Measurements from ENCODE around the gene EDIL3.
"Not testable (repeated sequence)": the region's sequence is repeated elsewhere in the genome, so short reads cannot be mapped to it uniquely, and the experiment has no call there.

The EDIL3 gene

DNA sequence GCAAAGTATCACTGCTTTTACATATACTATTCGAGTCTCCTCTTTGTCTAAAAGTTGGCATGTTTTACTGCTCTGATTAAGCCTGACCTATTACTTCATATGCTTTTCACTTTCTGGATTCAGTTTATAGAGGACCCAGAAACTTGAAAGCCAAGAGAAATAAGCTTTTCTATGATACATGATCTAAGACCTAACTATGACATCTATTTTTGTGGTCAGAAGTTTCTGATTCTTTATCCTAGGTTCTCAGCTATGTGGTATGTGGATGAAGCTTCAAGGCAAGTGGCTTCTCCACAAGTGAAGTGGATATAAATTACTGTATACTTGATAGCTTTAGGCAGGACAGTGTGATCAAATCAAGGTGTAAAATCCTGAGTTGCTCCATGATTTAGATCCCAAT is 6.3 kb downstream of the EDIL3 start:
- DNase-seq: no peak

DNA sequence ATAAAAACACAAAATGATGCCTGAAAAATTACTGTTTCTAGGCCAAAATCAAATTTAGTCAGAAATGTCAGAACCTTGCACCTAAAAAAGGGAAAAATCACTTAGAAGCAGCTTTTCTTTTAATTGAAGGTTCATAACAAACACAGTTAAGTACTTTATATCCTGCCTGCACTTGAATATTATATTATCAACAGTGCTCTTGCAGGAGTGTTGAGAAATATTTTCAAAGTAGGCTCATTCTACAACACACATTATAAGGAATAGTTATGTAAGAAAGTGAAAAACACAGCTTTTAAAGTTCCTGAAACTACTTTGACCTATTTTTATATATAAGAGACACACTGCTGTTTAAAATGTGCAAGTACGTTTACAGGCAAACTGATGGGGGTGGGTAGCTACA is 8.3 kb downstream of the EDIL3 start:
- DNase-seq: no peak

DNA sequence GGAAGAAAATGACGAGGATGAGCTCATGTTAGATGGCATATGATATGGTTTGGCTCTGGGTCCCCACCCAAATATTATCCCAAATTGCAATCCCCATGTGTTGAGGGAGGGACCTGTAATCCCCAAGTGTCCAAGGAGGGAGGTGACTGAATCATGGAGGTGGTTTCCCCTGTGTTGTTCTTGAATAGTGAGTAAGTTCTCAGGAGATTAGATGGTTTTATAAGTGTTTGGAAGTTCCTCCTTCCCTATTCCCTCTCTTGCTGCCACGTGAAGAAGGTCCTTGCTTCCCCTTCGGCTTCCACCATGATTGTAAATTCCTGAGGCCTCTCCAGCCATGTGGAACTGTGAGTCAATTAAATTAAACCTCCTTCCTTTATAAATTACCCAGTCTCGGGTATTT is 10.1 kb downstream of the EDIL3 start:
- no peak for DNase-seq

DNA sequence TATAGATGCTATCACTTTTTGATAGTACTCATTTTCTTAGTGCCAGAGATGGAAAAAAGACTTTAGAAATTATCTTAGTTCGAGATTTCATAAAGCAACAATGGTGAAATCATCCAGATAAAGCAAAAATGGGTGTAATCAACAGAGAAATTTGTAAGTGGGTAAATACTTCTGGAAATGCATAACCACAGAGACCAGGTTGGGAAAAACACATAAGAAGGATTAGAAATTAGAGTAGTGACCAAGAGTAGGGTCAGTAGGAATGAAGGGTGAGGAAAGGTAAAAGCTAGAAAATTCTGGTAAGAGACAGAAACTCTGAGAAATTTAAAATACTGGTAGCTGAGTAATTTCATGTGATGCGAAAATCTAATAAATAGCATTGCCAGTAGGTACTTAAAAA is 11.2 kb downstream of the EDIL3 start:
- no peak for DNase-seq

DNA sequence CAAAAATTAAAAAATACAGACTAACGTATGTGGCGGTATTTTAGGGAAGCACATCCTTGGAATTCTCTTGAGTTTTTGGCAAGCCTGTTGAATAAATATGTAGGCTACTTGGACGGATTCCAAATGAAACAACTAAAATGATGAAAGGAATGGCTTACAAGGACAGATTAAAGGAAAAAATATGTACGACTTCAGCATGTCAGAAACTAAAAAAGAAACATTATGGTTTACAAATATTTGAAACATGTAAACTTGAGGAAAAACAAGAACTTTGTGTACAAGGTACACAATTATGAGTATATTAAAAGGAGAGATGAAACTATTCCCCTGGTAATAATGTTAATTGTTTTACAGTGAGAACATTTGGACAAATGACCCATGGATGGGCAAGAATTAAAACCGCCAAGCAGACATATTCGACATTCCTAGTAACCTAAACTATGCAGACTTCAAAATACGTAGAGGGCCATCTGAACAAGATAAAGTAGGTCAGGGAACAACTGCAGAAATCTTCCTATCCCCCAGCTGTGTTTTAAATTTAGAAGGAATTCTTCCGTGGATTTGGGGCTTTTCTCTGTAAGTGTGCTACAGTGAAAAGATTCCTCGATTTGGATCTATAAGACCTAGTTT is 12.5 kb downstream of the EDIL3 start:
- no peak for DNase-seq

DNA sequence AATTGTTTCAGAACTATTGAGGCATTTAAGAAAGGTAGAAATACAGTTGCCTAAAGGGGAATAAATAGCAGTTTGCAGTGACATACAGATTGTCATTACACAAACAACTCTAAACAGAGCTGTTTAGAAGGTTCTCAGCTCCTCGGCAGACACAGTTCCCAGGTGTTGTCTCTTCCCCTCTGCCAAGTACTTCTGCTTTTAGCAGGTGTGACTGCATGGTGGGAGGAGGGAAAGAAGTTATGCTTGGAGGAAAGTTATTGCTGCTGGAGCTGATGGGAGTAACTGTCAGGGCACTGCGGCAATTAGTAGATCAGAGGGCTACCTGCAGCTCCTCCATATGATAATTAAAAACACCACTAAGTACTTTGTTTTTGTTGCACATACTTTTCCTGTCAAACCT is 14.5 kb downstream of the EDIL3 start:
- DNase-seq: no peak

DNA sequence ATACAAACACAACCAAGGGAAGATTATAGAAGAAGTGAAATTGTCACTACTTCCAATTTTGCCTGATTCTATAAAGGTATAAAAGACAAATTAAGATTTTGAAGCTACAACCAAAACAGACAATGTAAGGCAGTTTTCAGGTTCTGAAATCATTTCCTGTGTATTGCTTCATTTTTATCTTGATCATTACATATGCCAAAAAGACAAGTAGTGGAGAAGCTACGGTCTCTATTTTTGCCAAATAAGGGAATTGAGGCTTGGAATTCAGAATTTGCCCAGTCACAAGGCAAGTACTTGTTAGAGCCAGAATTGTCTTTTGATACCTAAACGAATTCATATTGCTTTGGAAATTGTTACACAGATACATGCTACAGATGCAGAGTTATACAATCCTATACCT is 20.6 kb downstream of the EDIL3 start:
- no peak for DNase-seq

DNA sequence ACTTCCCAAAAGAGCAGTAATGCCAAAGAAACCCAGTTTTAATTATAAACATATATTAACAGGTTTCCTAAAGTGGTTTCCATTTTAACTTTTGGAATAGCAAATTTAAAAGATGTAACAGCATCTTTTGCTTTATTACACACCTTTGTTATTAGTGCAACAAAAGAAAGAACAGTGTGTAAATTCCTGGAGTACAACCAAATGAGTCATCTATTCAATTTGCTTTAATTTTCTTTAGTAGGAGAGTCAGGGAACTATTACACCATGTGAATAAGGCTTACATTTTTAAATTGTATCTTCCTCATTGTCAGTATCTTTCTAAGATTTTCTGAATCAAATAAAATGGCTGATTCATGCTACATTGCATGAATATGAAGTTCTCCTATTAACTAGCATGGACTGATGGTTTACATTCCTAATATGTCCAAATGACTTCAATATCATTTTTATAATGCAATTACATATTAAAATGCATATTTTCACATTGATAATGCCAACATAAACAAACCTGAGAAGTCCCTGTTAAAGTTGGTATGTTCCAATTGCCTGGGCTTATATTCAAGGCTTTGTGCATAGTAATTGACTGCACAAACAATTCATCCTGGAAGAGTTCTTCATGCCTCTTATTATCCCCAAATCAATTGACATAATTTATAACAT is 22.5 kb downstream of the EDIL3 start:
- no peak for DNase-seq

DNA sequence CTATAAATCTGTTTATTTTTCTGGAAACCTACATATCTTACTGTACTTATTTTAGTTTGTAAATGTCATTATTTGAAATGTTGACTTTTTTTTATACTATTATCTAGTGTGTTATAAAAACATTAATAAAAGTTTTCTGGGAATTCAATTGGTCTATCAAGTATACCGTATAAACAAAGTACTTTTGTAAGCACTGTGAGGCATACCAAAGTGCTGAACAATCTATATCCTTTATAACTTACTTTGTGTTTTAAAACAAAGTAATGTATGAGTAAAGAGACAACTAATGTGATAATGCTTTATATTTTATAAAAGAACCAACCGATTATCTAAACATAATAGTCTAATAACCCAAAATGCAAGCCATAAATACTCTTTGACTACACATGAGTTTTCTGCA is 23.1 kb downstream of the EDIL3 start:
- DNase-seq: no peak

DNA sequence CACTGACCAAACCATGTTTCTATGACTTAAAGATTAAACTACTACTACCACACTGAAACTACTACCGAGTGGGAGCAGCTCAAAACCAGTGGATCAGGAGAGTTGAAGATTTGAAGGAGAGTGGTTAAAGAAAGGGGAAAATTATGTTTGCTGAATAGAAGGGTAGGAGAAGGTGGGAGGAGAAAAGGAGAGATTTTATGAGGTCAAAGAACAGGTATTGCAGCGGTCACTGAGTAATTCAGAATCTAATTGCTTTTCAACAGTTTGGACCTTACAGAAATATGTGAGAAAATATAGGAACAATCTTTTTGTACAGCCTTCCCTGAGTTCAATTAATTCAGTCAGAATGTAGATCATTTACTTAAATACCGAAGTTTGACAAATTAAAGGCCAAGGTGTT is 24.6 kb downstream of the EDIL3 start:
- no peak for DNase-seq

DNA sequence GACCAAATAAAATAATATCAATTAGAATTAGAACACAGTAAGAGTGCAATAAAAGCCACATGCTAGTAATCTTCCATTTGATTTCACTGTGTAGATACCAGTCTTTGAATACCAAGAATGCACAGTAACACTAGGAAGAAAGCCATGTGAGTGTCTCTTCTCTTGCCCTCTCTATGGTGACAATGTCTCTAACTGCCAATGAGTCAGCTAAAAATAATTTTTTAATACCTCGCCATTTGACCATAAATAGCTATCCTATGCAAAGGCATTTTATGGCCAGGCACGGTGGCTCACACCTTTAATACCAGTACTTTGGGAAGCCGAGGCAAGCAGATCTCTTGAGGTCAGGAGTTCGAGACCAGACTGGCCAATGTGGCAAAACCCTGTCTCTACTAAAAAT is 30.6 kb downstream of the EDIL3 start:
- DNase-seq: no peak

DNA sequence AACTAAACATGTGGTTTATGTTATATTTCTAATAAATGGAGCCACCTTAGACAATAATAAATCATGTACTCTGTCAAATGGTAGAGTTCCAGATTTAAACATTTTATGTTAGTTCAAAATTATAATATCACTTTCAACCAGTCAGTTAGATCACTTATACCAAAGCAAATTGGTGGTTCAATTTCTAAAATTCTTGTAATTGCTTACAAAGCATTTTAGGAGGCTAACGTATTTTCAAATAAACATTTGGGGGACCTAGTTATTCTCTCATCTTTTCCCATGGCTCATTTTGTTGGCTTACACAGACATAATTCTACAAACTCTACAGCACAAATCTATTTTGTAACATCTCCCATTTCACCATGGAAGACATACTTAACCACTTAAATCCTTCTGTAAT is 39.9 kb downstream of the EDIL3 start:
- no peak for DNase-seq

DNA sequence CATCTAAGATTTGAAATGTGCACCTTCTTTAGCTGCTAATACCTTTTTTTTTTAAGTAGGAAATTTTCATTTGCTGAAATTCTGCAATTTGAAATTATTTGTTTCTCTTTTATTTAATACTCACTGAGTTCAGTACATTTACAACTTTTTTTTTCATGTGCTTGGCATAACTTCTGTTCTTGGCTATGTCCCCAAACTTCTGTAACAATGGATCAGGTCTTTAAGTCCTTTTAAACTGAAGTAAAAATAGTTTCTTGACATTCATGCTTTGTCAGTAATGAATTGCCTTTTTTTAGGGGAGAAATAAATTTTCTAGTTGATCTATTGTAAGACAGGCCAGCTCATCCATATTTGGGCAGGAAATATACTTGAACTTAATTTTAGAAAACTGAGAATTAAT is 41.5 kb downstream of the EDIL3 start:
- no peak for DNase-seq

DNA sequence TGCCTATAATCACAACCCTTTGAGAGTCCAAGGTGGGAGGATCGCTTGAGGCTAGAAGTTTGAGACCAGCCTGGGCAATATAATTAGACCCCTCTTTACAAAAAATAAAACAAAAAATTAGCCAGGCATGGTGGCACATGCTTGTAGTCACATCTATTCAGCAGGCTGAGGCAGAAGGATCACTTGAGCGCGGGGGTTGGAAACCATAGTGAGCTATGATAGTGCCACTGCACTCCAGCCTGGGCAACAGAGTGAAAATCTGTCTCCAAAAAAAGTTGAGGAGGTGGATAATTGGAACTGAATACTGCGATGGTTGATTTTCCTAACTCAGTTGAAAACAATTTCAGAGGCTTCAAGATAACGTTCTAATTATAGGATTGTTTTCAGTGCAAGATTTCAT is 52.6 kb downstream of the EDIL3 start:
- DNase-seq: no peak

DNA sequence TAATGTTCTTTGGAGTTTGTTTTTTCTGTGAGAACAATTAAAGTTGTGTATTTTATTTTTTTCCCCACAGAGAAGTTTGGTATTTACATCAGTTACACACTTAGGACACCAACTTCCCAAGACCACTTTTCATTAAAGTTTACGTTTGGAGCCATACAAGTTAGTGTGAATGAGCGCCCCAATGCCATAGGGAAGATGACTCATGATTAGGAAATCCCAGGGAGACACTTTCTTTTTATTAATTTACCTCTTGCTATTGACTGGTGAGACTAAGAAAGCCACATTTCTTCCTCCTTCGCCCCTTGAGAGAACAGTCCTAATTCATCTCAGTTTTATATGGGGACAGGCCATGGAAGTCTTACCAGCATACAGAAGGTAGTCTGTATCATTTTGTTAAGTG is 57.1 kb downstream of the EDIL3 start:
- DNase-seq: no peak

DNA sequence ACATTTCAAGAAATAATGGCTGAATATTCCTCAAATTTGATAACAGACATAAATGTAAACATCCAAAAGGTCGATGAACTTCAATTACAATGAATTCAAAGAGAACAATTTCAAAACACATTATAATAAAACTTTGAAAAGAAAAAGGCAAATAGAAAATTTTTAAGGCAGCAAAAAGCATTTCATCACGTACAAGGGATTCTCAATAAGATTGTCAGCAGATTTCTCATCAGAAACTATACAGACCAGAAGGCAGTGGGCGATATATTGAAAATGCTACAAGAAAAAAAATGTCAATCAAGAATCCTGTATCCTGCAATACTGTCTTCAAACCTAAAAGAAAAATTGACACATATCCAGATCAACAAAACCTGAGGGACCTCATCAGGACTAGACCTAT is 62.0 kb downstream of the EDIL3 start:
- DNase-seq: no peak

DNA sequence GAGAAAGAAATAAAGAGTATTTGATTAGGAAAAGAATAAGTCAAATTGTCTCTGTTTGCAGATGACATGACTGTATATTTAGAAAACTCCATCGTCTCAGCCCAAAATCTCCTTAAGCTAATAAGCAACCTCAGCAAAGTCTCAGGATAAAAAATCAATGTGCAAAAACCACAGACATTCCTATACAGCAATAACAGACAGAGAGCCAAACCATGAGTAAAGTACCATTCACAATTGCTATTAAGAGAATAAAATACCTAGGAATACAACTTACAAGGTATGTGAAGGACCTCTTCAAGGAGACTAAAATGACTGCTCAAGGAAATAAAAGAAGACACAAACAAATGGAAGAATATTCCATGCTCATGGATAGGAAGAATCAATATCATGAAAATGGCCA is 66.9 kb downstream of the EDIL3 start:
- not testable (repeated sequence) for DNase-seq

DNA sequence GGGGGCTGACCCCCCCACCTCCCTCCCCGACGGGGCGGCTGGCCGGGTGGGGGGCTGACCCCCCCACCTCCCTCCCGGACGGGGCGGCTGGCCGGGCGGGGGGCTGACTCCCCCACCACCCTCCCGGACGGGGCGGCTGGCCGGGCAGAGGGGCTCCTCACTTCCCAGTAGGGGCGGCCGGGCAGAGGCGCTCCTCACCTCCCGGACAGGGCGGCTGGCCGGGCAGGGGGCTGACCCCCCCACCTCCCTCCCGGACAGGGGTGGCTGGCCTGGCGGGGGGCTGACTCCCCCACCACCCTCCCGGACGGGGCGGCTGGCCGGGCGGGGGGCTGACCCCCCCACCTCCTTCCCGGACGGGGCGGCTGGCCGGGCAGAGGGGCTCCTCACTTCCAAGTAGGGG is 72.4 kb downstream of the EDIL3 start:
- not testable (repeated sequence) for DNase-seq

DNA sequence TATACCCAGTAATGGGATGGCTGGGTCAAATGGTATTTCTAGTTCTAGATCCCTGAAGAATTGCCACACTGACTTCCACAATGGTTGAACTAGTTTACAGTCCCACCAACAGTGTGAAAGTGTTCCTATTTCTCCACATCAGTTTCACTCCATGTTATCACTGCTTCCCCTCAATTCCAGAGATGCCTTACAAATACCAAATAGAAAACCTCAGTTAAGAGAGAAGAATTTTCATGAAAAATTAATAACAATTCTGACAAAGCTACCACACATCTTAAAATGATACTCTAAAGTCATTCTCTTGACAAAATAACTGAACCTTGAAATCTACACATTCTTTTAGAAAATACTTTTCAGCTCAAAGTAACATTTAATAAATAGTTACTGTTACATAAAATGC is 74.8 kb downstream of the EDIL3 start:
- not testable (repeated sequence) for DNase-seq

DNA sequence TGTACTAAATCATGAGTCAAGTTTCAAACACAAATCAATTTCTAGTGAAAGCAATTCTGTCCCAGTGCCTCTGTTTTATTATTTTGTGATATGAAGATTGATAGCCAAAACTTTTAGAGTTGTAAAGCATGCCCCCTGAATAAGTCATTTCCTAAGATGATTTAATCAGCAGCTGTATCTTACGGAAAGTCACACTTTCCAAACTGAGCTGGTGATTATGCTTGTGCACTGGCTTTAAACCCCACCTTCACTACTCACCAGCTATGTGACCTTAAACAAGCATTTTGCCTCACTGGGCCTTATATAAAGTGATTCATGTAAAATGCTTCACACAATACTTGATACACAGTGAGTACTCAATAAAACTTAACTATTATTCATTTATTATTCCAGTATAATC is 78.1 kb downstream of the EDIL3 start:
- DNase-seq: no peak

DNA sequence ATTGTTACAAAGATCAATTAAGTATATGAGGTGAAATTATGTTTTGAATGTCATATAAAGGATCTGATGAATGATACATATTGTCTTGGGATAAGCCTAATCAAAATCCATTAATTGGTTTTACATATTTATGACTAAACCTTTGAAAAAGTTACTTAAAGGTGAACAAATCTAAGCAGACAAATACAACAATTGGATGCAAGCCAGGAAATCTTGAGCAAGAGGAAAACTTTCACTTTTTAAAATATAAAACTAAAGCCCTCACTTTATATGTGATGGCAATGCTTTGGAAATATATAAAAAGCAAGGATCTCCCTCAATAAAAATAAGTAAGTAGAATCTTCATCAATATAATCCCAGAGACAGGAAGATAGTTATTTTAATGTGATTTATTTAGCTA is 80.1 kb downstream of the EDIL3 start:
- DNase-seq: no peak

DNA sequence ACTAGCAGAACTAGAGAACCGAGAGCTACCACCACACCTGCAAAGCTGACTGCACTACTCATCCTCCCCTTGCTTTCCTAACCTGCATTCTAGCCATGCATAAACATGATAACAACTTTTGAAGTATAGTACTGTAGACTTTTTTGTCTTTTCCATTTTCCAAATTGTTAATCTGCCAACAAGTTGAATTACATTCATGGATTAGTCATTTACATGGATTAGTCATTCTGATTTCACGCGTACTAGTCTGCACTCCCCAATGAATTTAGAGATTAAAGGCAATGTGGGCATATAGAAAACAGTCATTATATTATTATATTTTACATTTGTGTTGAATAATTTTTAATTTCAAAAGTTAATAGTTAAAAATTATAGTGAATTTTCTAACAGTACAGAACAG is 81.4 kb downstream of the EDIL3 start:
- DNase-seq: no peak

DNA sequence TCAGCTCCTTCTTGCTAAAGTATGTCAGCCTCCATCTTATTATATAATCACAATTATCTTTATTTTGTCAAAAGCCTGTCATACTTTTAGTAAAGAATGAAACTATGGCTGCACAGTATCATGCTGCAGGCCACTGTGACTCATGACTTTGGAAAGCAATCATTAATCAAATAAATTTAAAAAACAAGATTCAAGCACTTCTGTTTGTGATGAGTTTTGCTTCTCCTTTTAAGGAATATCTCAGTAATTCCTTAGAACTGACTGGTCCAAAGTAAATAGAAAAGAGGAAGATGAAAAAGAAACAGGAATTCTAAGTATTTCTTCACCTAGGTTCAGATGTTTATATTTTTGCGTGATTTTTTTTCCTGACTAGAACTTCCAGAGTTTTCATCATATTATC is 83.1 kb downstream of the EDIL3 start:
- no peak for DNase-seq

DNA sequence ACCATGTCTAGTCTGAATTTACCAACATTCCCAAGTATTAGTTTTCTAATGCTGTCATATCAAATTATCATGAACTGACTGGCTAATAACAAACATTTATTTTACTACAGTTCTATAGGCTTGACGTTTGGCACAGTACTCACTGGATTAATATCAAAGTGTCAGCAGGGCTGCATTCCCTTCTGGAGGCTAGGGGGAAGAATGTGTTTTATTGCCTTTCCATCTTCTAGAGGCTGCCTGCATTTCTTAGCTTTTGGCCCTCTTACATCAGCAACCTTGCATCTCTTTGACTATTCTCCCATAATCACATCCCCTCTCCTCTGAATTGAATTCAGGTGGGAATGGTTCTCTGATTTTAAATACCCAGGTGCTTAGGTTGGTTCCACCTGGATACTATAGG is 84.7 kb downstream of the EDIL3 start:
- DNase-seq: no peak

DNA sequence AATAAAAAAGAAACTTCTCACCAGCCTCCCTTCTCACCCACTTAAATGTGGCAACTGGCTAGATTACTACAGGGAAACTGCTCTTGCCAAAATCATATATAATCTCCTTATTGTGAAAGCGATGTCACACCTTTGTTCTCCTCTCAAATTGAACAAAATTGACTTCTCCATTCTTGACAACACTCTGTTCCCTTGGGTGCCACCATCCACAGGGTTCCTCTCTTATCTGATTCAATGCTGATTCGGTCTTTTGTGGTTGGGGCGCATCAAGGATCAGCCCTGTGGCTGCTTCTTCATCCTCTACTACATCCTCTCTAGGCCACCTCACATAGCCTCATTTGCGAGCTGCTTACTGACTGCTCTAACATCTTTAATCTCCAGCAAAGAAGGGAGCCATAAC is 86.1 kb downstream of the EDIL3 start:
- DNase-seq: no peak

Measured in islet precursor cell (in vitro differentiated cells).